C4-2B (cell line): ENCODE data around the gene MBTPS2.

Source experiments
- H3K27ac ChIP-seq: fragments of 450-650 bp; 2 replicates; pipeline ENCODE4 v1.5.1; 2017
- ZFX ChIP-seq: fragments of 450-650 bp; IDR thresholded peaks from 2 replicates; pipeline ENCODE4 v1.6.1; 2017
- TF ChIP-seq, protein P1 (sequence below): fragments of 450-650 bp; conservative IDR thresholded peaks from 2 replicates; pipeline ENCODE4 v1.5.1; 2017; ENCODE audit warnings: mild to moderate bottlenecking

Gene MBTPS2

DNA sequence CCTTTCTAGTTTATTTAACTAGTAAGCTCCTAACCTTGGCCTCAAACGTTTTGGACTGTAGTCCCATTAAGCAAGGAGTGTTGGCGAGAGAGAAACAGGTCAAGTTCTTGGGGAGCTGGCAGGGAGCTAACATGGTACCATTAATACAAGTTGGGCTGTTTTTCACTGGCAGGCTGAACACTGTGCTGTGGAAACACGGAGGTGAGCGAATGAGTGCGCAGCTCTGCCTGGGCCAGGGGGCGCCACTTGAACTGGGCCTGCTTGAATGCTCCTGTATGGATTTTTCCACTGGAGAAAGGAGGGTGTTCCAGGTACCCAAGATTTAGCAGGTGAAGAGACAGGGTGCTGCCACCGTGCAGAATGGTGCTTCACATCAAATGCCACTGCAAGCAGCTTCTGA, 93.7 kb downstream of the MBTPS2 start:
- H3K27ac ChIP-seq: no peak overlapping the region
- TF ChIP-seq, protein P1, sequence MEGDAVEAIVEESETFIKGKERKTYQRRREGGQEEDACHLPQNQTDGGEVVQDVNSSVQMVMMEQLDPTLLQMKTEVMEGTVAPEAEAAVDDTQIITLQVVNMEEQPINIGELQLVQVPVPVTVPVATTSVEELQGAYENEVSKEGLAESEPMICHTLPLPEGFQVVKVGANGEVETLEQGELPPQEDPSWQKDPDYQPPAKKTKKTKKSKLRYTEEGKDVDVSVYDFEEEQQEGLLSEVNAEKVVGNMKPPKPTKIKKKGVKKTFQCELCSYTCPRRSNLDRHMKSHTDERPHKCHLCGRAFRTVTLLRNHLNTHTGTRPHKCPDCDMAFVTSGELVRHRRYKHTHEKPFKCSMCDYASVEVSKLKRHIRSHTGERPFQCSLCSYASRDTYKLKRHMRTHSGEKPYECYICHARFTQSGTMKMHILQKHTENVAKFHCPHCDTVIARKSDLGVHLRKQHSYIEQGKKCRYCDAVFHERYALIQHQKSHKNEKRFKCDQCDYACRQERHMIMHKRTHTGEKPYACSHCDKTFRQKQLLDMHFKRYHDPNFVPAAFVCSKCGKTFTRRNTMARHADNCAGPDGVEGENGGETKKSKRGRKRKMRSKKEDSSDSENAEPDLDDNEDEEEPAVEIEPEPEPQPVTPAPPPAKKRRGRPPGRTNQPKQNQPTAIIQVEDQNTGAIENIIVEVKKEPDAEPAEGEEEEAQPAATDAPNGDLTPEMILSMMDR: no peak
- no peak for TF ChIP-seq ZFX

DNA sequence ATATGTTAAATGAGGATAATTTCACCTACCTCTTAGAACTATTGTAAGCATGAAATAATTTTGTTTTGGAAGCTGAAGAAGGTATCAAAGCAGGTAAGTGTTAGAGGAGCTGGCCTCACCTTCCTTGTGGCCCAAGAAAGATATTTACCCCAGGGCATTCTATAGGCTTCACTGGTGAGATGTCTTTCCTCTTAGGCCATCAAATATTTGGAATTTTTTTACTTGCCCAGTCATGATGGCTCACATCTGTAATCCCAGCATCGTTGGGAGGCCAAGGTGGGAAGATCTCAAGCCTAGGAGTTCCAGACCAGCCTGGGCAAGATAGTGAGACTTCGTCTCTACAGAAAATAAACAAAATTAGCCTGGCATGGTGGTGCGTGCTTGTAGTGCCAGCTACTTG, 95.0 kb downstream of the MBTPS2 start:
- no peak overlapping the region for H3K27ac ChIP-seq
- no peak for TF ChIP-seq ZFX
- TF ChIP-seq, protein P1: no peak
